ENCODE measurements around the gene ZC3HAV1. TPM values are rescaled to one million over a fixed set of nuclear protein-coding genes. Genes with fewer than 3 reads are reported as not detected.

The ZC3HAV1 gene
- total and polyA plus RNA-seq, 2 of the 4 experiments (the other 2 are of a cell fraction): 9.9 to 22.4 TPM

- Histone ChIP-seq H2BK5ac (ENCODE audit: low read depth, low read length, poor library complexity, severe bottlenecking) (no peak overlapping the region), H4K8ac (ENCODE audit: low read depth in 2 of 2, low read length in 2 of 2) (no peak overlapping the region), H2AK9ac (replicated peaks; ENCODE audit: low read depth, low read length, poor library complexity) (no peak overlapping the region), H2BK120ac (ENCODE audit: low read depth, low read length) (no peak overlapping the region), H3K9me3 (ENCODE audit: control insufficient read depth, insufficient read depth, low read length) (no peaks in the 10 kb centered on the region), H3K4me3 (ENCODE audit: insufficient read depth, low read depth, low read length) (no peak overlapping the region), H4K5ac (ENCODE audit: low read depth, low read length) (no peak overlapping the region), H3K4ac (ENCODE audit: low read depth, low read length) (no peak overlapping the region), H3K4me2 (ENCODE audit: low read depth, low read length) (no peak overlapping the region), H2BK15ac (ENCODE audit: low read depth, low read length) (no peak overlapping the region), H3K14ac (replicated peaks; ENCODE audit: low read depth, low read length) (no peak overlapping the region), H3K9ac (ENCODE audit: low read depth, low read length) (no peak overlapping the region), H3K23ac (ENCODE audit: low read depth, low read length) (no peak overlapping the region), H3K36me3 (ENCODE audit: control insufficient read depth, insufficient read depth, low read length) (peaks cover 24% of the 10 kb centered on the region), H3K9me1 (ENCODE audit: insufficient read depth, low read length) (peaks cover 4% of the 10 kb centered on the region), H2AFZ (replicated peaks; ENCODE audit: low read length, poor library complexity) (no peak overlapping the region), H3K4me1 (ENCODE audit: control insufficient read depth, insufficient read depth, low read length) (peaks cover 2% of the 10 kb centered on the region; the same call in 1 of the 2 replicates), H3K27ac (ENCODE audit: insufficient read depth, low read length) (no peak overlapping the region), H3K56ac (ENCODE audit: extremely low read depth, insufficient read depth, low read length) (no peak overlapping the region), H4K20me1 (ENCODE audit: insufficient read depth, low read length) (no peaks in the 10 kb centered on the region), H3K27me3 (ENCODE audit: control insufficient read depth, insufficient read depth, low read length) (no peaks in the 10 kb centered on the region), H2AK5ac (ENCODE audit: low read depth, low read length) (no peak overlapping the region), H3K18ac (ENCODE audit: low read depth, low read length) (no peak overlapping the region), H3K79me1 (ENCODE audit: low read depth in 1 of 2, low read length in 2 of 2) (peaks cover 0 to 7% of the 10 kb centered on the region in 2 experiments; a peak in 2 of 4 replicates), H2BK20ac (ENCODE audit: low read depth, low read length) (no peak overlapping the region), H4K91ac (ENCODE audit: insufficient read depth, low read depth, low read length) (no peak overlapping the region)
- in situ Hi-C loops (cut with MboI; ENCODE audit: low sequenced_read_pairs) (no loop called here), dilution Hi-C loops (cut with HindIII; ENCODE audit: low sequenced_read_pairs, unreplicated experiment) (no loop called here), intact Hi-C loops (cut with micrococcal nuclease) (no loop called here)
- TF ChIP-seq MAFK (IDR thresholded peaks at IDR 0.05; ENCODE audit: low read depth, low read length): no peak
- TF ChIP-seq RFX5 (IDR thresholded peaks at IDR 0.05; ENCODE audit: low read depth, low read length): no peak
- TF ChIP-seq FOS (IDR thresholded peaks at IDR 0.05; ENCODE audit: low read depth, low read length): no peak
- TF ChIP-seq ELK1 (IDR thresholded peaks at IDR 0.05; ENCODE audit: borderline replicate concordance, low read depth, low read length): no peak
- no peak for TF ChIP-seq POLR2A (IDR thresholded peaks at IDR 0.05; ENCODE audit: low read depth, low read length)
- TF ChIP-seq CTCF (conservative IDR thresholded peaks at IDR 0.05; ENCODE audit: low read depth, low read length): no peak
- no peak for TF ChIP-seq USF2 (IDR thresholded peaks at IDR 0.05; ENCODE audit: low read depth, low read length)
- no peak for TF ChIP-seq CEBPB (IDR thresholded peaks at IDR 0.05; ENCODE audit: low read depth, low read length)
- no peak for TF ChIP-seq MXI1 (IDR thresholded peaks at IDR 0.05; ENCODE audit: borderline replicate concordance, low read depth, low read length)
- no peak for TF ChIP-seq RCOR1 (IDR thresholded peaks at IDR 0.05; ENCODE audit: insufficient replicate concordance, low read length)
- no peak for TF ChIP-seq MAZ (IDR thresholded peaks at IDR 0.05; ENCODE audit: borderline replicate concordance, low read depth, low read length)
- TF ChIP-seq NFE2L2 (IDR thresholded peaks at IDR 0.05; ENCODE audit: low read depth, low read length): no peak
- TF ChIP-seq SMC3 (IDR thresholded peaks at IDR 0.05; ENCODE audit: low read depth, low read length): no peak
- no peak for TF ChIP-seq RAD21 (IDR thresholded peaks at IDR 0.05; ENCODE audit: low read length)
- TF ChIP-seq CHD1 (IDR thresholded peaks at IDR 0.05; ENCODE audit: low read depth, low read length): no peak
- no peak for TF ChIP-seq BHLHE40 (IDR thresholded peaks at IDR 0.05; ENCODE audit: low read depth, low read length)
- DNase-seq (no peak), ATAC-seq (ENCODE audit: low read depth) (no peak)
- ChIA-PET POLR2A (ENCODE audit: unreplicated experiment) (no interaction called here), CTCF (interaction anchor here (0.7 kb wide), 1 partner anchor 22 kb away, joined by 3 read pairs; no protein-coding TSS in a partner anchor)
- BruUV-seq (replicated peaks): no TSS peak
These were observed 27.9 kb downstream of the ZC3HAV1 start for GRCh38 chr7:139081584-139081983.
